OCI-LY3 (cell line): ENCODE results near the gene HEPN1.

Experiments used
- H2AFZ ChIP-seq: fragments of 200-600, 300-600 bp; shearing (Covaris generic); 2 replicates; pipeline ENCODE4 v1.6.0; 2014; ENCODE audit warnings: antibody characterized with exemption, low read depth, low read length
- H3K27ac ChIP-seq: fragments of 200-600, 300-600 bp; sonication (generic); 2 replicates; pipeline ENCODE4 v1.5.1; 2014; ENCODE audit warnings: mild to moderate bottlenecking, low read length, moderate library complexity, mixed read lengths
- H3K27me3 ChIP-seq: fragments of 200-600, 300-600 bp; sonication (generic); 2 replicates; pipeline ENCODE4 v1.6.1; 2014; ENCODE audit warnings: low read depth, low read length, mixed read lengths
- H3K36me3 ChIP-seq: fragments of 200-600, 300-600 bp; sonication (generic); replicated peaks from 2 replicates; pipeline ENCODE3; 2014; ENCODE audit warnings: low read depth, low read length, mixed read lengths
- H3K4me1 ChIP-seq: fragments of 300-600, 200-600 bp; sonication (generic); 2 replicates; pipeline ENCODE4 v1.6.1; 2014; ENCODE audit warnings: low read length, mixed read lengths
- H3K4me2 ChIP-seq: fragments of 200-600, 300-600 bp; sonication (generic); 2 replicates; pipeline ENCODE4 v1.6.1; 2014; ENCODE audit warnings: low read length, mixed read lengths
- H3K4me3 ChIP-seq: fragments of 300-600, 200-600 bp; sonication (generic); 2 replicates; pipeline ENCODE4 v1.5.1; 2014; ENCODE audit warnings: antibody characterized with exemption, mild to moderate bottlenecking, low read length, moderate library complexity
- H3K79me2 ChIP-seq: fragments of 300-600, 200-600 bp; shearing (Covaris generic); 2 replicates; pipeline ENCODE4 v1.6.1; 2014; ENCODE audit warnings: mild to moderate bottlenecking, low read length, mixed read lengths
- H3K9ac ChIP-seq: fragments of 300-600, 200-600 bp; shearing (Covaris generic); 2 replicates; pipeline ENCODE4 v1.6.0; 2014; ENCODE audit warnings: mild to moderate bottlenecking, low read length, moderate library complexity
- H3K9me3 ChIP-seq: fragments of 200-600, 300-600 bp; shearing (Covaris generic); 2 replicates; pipeline ENCODE4 v1.6.1; 2014; ENCODE audit warnings: low read length, mixed read lengths; ENCODE audit not compliant: insufficient read depth
- H4K20me1 ChIP-seq: fragments of 200-600, 300-600 bp; sonication (generic); 2 replicates; pipeline ENCODE4 v1.6.1; 2016; ENCODE audit warnings: low read length, mixed read lengths; ENCODE audit not compliant: insufficient read depth
- EZH2phosphoT487 ChIP-seq: fragments of 200-600 bp; shearing (Covaris generic); IDR thresholded peaks from 2 replicates; pipeline ENCODE4 v1.6.1; 2018; ENCODE audit warnings: antibody characterized with exemption, mixed run types, low read depth
- TF ChIP-seq, protein P1 (sequence below): fragments of 200-600, 300-600 bp; sonication (generic); IDR thresholded peaks from 2 replicates; pipeline ENCODE4 v1.5.1; 2014; ENCODE audit warnings: antibody characterized with exemption, low read length, low read depth

HEPN1 gene

DNA sequence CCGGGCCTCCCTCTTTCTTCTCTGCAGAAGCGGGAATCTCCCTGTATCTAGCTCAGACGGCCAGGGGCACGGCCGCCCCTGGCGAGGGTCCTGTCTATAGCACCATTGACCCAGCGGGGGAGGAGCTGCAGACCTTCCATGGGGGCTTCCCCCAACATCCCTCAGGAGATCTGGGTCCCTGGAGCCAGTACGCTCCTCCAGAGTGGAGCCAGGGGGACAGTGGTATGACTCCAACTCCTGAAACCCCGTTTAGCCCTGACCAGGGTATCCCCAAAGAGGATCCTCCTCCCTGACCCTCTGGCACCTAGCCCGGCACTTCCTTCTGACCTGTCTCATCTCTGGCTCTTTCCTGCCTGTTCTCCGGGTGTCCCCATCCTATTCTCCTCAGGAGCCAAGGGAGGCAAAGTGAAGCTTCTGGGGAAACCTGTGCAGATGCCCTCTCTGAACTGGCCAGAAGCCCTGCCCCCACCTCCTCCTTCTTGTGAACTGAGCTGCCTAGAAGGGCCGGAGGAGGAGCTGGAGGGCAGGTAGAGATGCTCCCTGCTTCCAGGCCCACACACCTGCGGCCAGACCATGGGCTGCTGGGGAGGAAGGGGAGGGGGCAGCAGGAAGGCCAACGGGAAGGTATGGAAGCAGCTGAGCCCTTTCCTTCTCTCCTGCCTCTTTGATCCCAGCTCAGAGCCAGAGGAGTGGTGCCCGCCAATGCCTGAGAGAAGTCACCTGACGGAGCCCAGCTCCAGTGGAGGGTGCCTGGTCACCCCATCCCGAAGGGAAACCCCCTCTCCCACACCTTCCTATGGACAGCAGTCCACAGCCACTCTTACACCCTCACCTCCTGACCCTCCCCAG lies 40.9 kb upstream of the HEPN1 start:
- Histone ChIP-seq H3K79me2 (no peaks in the 10 kb centered on the region), H4K20me1 (no peaks in the 10 kb centered on the region), H2AFZ (no peak overlapping the region), H3K36me3 (no peaks in the 10 kb centered on the region), H3K4me2 (no peak overlapping the region), H3K9ac (no peak overlapping the region), H3K27me3 (0 out of 2 replicates have a peak, but pooled peaks cover 3% of the 10 kb centered on the region), H3K27ac (no peak overlapping the region), H3K4me3 (no peak overlapping the region), H3K9me3 (no peaks in the 10 kb centered on the region), H3K4me1 (peaks cover 4% of the 10 kb centered on the region; the same call in 1 of the 2 replicates)
- TF ChIP-seq EZH2phosphoT487, result no peak
- TF ChIP-seq, protein P1, sequence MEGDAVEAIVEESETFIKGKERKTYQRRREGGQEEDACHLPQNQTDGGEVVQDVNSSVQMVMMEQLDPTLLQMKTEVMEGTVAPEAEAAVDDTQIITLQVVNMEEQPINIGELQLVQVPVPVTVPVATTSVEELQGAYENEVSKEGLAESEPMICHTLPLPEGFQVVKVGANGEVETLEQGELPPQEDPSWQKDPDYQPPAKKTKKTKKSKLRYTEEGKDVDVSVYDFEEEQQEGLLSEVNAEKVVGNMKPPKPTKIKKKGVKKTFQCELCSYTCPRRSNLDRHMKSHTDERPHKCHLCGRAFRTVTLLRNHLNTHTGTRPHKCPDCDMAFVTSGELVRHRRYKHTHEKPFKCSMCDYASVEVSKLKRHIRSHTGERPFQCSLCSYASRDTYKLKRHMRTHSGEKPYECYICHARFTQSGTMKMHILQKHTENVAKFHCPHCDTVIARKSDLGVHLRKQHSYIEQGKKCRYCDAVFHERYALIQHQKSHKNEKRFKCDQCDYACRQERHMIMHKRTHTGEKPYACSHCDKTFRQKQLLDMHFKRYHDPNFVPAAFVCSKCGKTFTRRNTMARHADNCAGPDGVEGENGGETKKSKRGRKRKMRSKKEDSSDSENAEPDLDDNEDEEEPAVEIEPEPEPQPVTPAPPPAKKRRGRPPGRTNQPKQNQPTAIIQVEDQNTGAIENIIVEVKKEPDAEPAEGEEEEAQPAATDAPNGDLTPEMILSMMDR, result no peak

DNA sequence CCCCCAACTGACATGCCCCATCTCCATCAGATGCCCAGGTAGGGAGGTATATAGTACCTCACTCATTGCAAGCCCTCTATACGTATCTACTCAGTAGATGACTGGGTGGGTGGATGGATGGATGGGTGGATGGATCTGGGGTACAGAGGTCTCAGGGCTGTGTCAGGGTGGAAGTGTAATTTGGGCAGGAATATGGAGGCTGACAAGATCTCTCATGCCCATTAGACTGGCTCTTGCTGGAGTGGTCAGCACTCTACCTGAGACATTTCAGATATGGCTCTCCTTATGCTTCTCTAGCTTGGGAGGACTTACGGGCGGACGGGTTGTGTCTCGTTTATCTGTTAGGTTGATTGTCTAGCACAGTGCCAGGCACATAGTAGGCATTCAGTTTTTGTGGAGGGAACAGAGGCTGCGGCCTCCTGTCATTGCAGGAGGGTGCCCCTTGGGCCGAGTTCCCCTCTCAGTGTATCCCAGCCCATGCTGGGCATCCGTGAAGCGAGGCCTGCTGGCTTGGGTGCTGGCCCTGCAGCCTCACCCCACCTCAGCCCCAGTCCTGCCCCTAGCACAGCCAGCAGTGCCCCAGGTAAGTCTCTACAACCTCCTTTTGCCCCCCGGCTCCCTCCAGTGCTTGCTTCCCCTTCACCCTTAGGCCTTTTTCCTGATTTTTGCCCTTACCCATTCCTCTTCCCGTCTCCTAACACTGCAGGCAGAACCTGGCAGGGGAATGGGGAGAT lies 40.1 kb upstream of the HEPN1 start:
- H3K4me3 ChIP-seq, result no peak overlapping the region
- no peaks in the 10 kb centered on the region for H3K9me3 ChIP-seq
- H3K36me3 ChIP-seq, result no peaks in the 10 kb centered on the region
- H3K9ac ChIP-seq, result no peak overlapping the region
- no peaks in the 10 kb centered on the region for H3K79me2 ChIP-seq
- H3K27ac ChIP-seq, result no peak overlapping the region
- H3K27me3 ChIP-seq, result 0 out of 2 replicates have a peak, but pooled peaks cover 3% of the 10 kb centered on the region
- TF ChIP-seq, protein P1, result no peak
- TF ChIP-seq EZH2phosphoT487, result no peak
- peaks cover 4% of the 10 kb centered on the region; the same call in 1 of the 2 replicates for H3K4me1 ChIP-seq
- no peak overlapping the region for H3K4me2 ChIP-seq
- no peaks in the 10 kb centered on the region for H4K20me1 ChIP-seq
- no peak overlapping the region for H2AFZ ChIP-seq

DNA sequence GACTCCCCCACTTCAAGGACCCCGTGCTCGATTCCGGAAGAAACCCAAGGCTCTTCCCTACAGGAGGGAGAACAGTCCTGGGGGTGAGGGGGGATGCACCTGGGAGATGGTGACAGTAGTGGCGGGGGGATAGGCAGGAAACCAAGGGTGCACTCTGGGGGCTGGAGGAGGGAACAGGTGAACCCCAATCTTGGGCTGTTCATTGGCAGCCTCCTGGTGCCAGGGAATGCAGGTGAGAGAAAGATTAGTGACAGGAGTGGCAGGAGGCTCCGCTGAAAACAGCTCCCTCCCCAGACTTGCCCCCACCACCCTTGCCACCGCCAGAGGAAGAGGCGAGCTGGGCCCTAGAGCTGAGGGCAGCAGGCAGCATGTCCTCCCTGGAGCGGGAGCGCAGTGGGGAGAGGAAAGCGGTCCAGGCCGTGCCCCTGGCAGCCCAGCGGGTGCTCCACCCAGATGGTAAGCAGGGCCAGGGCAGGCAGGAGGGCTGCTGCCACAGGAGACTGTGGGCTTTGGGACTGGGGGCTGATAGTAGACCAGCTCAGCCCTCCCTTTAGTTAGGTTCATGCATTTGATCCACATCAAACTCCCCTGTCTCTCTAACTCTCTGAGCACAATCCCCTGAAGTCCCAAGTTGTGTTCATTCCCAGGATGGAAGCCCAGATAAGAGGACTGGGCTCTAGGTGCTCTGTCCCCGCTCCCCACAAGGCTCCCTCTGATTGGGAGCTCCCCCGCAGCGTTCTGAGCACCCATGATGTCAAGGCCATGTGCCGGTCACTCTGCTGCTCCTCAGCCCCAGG lies 39.4 kb upstream of the HEPN1 start:
- Histone ChIP-seq H3K27ac (no peak overlapping the region), H3K4me3 (no peak overlapping the region), H2AFZ (no peak overlapping the region), H3K4me1 (peaks cover 4% of the 10 kb centered on the region; the same call in 1 of the 2 replicates), H3K4me2 (no peak overlapping the region), H3K27me3 (0 out of 2 replicates have a peak, but pooled peaks cover 3% of the 10 kb centered on the region), H3K79me2 (no peaks in the 10 kb centered on the region), H4K20me1 (no peaks in the 10 kb centered on the region), H3K9ac (no peak overlapping the region), H3K9me3 (no peaks in the 10 kb centered on the region), H3K36me3 (no peaks in the 10 kb centered on the region)
- TF ChIP-seq, protein P1, result no peak
- TF ChIP-seq EZH2phosphoT487, result no peak

DNA sequence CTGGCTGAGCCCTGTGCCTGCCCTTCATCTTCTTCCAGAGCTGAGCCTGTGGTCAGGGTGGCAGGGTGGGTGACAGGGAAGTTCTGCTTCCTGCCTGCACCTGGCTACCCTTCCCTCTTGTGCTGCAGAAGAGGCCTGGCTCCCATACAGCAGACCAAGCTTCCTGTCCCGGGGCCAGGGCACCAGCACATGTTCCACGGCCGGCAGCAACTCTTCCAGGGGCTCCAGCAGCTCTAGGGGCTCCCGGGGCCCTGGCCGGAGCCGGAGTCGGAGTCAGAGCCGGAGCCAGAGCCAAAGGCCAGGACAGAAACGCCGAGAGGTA lies 38.8 kb upstream of the HEPN1 start:
- Histone ChIP-seq H3K79me2 (no peaks in the 10 kb centered on the region), H4K20me1 (no peaks in the 10 kb centered on the region), H3K4me3 (no peak overlapping the region), H3K9ac (no peak overlapping the region), H3K27ac (no peak overlapping the region), H3K4me1 (peaks cover 4% of the 10 kb centered on the region; the same call in 1 of the 2 replicates), H3K4me2 (no peak overlapping the region), H3K27me3 (0 out of 2 replicates have a peak, but pooled peaks cover 5% of the 10 kb centered on the region), H3K36me3 (no peaks in the 10 kb centered on the region), H3K9me3 (no peaks in the 10 kb centered on the region), H2AFZ (no peak overlapping the region)
- TF ChIP-seq, protein P1, result no peak
- no peak for TF ChIP-seq EZH2phosphoT487
